Amniotic epithelial cell (primary cell): ENCODE measurements around the gene FAM181B.

ENCODE experiments used
- DNase-seq: peaks from one replicate; pipeline ENCODE4 v3.0.0-alpha.2; 2010; ENCODE audit warnings: low read depth

FAM181B gene

DNA sequence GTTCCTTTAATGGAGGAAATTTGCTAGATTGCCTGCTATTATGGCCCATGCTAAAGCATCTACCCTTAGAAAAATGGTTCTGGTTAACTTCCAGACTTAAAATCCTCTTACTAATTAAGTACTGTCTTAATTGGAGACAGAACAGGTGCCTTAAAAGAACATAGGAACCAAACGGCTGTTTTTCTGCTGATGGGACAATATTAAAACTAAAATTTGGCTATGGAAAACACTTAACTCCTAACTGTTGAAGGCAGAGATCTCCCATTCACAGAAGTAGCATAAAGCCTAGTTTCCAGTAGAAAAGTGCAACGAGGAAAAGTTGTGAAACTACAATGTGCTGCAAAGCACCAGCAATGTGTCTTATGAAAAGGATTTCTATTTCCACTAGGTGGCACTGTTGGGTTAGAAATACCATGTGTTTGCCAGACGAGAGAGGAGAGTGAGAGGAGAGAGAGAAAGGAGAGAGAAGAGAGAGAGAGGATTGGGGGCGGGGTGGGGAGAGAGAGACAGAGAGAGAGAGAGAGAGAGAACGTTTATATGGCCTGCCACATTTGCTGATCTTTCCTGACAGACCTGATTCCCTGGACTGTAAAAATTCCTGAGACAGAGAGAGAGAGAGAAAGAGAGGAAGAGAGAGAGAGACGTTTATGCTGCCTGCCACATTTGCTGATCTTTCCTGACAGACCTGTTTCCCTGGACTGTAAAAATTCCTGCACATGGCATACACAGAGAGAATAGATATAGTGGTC is 51.5 kb downstream of the FAM181B start:
- peak; percentile 77 for DNase-seq

DNA sequence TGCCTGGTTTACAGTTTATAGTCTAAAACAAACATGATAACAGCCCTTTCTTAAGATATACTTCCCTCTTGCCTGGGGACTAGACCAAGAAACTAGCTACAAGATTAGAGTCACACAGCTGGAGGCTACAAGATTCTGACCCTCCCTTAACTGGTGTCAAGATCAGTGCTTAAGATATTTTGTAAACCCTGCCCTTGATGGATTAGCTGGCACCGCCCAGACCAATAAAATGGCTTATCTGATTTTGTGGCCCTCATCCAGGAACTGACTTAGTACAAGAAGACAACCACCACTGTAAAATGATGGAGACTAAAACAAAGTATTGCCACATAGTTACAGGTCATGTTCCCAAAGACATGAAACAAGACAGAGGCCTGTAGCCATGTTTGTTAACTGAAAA is 53.4 kb downstream of the FAM181B start:
- DNase-seq = peak; percentile 40
